GM12875 (cell line): ENCODE results near the gene ACSM2A.
"Not testable (repeated sequence)": the region's sequence is repeated elsewhere in the genome, so short reads cannot be mapped to it uniquely, and the experiment has no call there.

Source experiments
- H3K4me3 ChIP-seq: one replicate; pipeline ENCODE4 v1.5.1; 2011; ENCODE audit warnings: low read depth, low read length, control low read depth
- CTCF ChIP-seq: IDR thresholded peaks from 2 replicates; pipeline ENCODE4 v1.5.1; 2011; ENCODE audit warnings: low read depth, mild to moderate bottlenecking, control low read depth, inconsistent platforms, low read length, moderate library complexity, borderline replicate concordance; ENCODE audit not compliant: insufficient read depth

The ACSM2A gene

DNA sequence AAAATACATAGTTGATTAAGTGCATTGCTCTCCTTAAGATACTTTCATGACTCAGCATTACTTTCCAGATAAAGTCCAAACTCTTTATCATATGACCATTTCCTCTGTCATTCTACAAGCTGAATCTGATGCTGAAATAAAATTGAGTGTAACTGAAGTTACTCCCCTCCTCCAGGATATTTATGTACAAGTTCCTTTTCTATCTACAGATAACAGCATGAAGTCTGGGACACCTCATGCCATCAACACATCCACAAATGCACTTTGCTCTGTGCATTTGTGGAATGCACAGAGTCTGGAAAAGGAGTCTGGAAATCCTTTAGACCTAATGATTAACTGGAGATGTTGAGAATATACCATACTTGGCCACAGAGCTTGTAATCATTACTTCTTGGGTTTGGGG is 64.4 kb downstream of the ACSM2A start:
- no peak for TF ChIP-seq CTCF

GRCh38 chr16:20517149-20517548 is 65.8 kb downstream of the ACSM2A start:
- no peak for TF ChIP-seq CTCF
- no peak overlapping the region for H3K4me3 ChIP-seq

More for the DNA sequence above, 64.4 kb downstream of the ACSM2A start:
- H3K4me3 ChIP-seq, result no peak overlapping the region

DNA sequence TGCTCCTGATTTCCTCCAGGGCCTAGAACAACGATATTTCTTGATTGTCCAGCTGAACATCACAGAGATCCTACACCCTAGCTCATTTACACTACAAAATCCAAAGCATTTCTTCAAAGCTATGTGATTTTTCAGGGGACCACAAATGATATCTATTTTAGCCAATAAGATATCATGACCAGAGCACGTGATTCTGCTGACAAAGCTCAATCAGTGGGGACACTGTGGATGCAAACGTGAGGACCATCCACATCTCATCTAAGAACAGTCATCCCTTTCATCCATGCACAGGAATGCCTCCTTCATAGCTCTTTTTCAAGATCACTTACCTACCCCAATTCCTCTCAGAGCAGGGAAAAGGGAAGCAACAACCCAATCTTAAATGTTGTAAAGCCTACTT is 67.9 kb downstream of the ACSM2A start:
- H3K4me3 ChIP-seq, result no peak overlapping the region
- TF ChIP-seq CTCF, result no peak

- no peak overlapping the region for H3K4me3 ChIP-seq
- no peak for TF ChIP-seq CTCF
Observed at GRCh38 chr16:20520103-20520502, 68.8 kb downstream of the ACSM2A start.

DNA sequence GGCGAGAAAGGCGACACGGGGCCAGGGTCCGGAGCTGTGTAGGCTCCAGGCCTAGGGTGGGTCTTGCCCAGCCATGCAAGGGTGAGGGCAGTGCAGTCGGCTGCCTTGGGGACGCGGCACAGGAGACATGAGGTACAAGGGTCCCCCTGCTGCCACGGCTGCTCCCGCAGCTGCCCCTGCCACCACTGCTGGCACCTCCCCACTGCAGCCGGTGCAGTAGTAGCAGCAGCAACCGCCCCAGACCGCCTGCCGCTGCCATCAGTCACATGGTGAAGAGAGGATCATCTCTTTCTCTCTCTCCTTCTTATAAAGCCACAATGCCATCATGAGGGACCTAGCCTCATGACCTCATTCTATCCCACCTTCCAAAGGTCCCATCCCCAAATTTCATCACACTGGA is 80.5 kb downstream of the ACSM2A start:
- not testable (repeated sequence) for H3K4me3 ChIP-seq

DNA sequence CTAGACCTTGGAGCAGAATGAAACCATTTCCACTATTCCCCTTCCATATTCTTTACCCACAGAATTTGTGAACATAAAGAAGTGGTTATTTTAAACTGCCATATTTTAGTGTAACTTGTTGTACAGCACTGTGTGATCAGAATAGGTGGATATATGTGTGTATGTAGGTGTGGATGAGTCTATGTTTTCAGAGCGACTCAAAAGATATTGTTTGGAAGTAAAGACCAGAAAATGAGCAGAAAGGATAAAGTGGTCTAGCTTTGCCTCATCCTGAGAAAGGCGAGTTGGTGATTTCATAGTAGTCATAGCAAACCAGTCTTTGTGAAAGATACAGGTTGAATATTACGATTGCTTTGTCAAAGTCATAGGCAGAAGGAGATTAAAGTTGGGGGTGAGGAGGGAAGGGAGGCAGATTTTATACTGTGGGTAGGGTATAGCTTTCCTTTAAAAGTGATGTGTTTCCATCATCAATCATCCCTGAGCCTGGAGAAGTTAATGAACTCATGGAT is 81.0 kb downstream of the ACSM2A start:
- not testable (repeated sequence) for H3K4me3 ChIP-seq

DNA sequence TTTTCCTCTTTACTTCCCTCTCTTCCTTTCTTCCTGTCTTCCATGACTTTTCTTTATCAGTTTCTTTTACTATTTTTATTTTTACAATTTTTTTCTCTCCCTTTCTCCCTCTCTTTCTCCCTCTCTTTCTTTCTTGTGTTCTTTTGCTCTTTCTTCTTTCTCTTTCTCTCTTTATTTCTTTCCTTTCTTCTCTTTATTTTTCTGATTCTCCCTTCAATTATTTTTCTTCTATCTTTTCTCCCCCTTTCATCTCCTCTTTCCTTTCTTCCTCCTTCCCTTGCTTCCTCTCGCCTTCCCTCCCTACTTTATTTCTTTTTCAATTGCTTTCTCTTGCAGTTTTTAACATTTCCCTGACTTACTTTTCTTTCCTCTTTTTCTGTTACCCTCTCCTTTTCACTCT is 85.3 kb downstream of the ACSM2A start:
- not testable (repeated sequence) for H3K4me3 ChIP-seq
